Activated T-helper 17 cell treated with anti-CD3 and anti-CD28 coated beads, Interleukin-2, amount 50 U/mL, for 72 hours (primary cell): ENCODE results near the gene CDK5RAP3. TPM values are rescaled to one million over a fixed set of nuclear protein-coding genes. Genes with fewer than 3 reads are reported as not detected.
A peak's percentile ranks its signal among the peaks of the same experiment; 100 is the strongest.
"Not testable (repeated sequence)": the region's sequence is repeated elsewhere in the genome, so short reads cannot be mapped to it uniquely, and the experiment has no call there.

Source experiments
- ATAC-seq: fragments of 150-1000 bp; cut with Tn5 transposase; replicated peaks from 2 replicates; pipeline ENCODE4 v1.10.0; 2021; ENCODE audit warnings: mild to moderate bottlenecking, moderate library complexity
- H3K27ac Mint-ChIP-seq: one replicate; pipeline ENCODE4 v1.8.0; 2022; ENCODE audit warnings: mixed read lengths
- H3K27me3 Mint-ChIP-seq: one replicate; pipeline ENCODE4 v1.8.0; 2022; ENCODE audit warnings: mixed read lengths
- H3K36me3 Mint-ChIP-seq: one replicate; pipeline ENCODE4 v1.8.0; 2022; ENCODE audit warnings: low read depth, mild to moderate bottlenecking, mixed read lengths
- H3K4me1 Mint-ChIP-seq: one replicate; pipeline ENCODE4 v1.8.0; 2022; ENCODE audit warnings: mixed read lengths
- H3K4me3 Mint-ChIP-seq: one replicate; pipeline ENCODE4 v1.8.0; 2022; ENCODE audit warnings: mild to moderate bottlenecking, mixed read lengths
- H3K9me3 Mint-ChIP-seq: one replicate; pipeline ENCODE4 v1.8.0; 2022; ENCODE audit warnings: mixed read lengths
- total RNA-seq, 2 donors: library from RNA; stranded (reverse); gene quantifications; one replicate each; pipeline ENCODE4 v1.2.3, GENCODE V29; 2022

The CDK5RAP3 gene
- total RNA-seq, 2 donors from 2014 or later: 139 to 216 TPM

GRCh38 chr17:48010193-48010592 is 39.3 kb downstream of the CDK5RAP3 start:
- no peaks in the 10 kb centered on the region for H3K36me3 Mint-ChIP-seq
- no peak for ATAC-seq
- peaks cover 41% of the 10 kb centered on the region for H3K27me3 Mint-ChIP-seq
- H3K4me3 Mint-ChIP-seq: no peak overlapping the region
- no peak overlapping the region for H3K27ac Mint-ChIP-seq
- H3K9me3 Mint-ChIP-seq: no peaks in the 10 kb centered on the region
- peaks cover 6% of the 10 kb centered on the region for H3K4me1 Mint-ChIP-seq

GRCh38 chr17:48011405-48012150 is 40.7 kb downstream of the CDK5RAP3 start:
- peak; percentile 72 for ATAC-seq
- H3K36me3 Mint-ChIP-seq: no peaks in the 10 kb centered on the region
- peaks cover 6% of the 10 kb centered on the region for H3K4me1 Mint-ChIP-seq
- H3K4me3 Mint-ChIP-seq: peak overlapping the region; percentile 59
- H3K9me3 Mint-ChIP-seq: no peaks in the 10 kb centered on the region
- no peak overlapping the region for H3K27ac Mint-ChIP-seq
- peaks cover 37% of the 10 kb centered on the region for H3K27me3 Mint-ChIP-seq

DNA sequence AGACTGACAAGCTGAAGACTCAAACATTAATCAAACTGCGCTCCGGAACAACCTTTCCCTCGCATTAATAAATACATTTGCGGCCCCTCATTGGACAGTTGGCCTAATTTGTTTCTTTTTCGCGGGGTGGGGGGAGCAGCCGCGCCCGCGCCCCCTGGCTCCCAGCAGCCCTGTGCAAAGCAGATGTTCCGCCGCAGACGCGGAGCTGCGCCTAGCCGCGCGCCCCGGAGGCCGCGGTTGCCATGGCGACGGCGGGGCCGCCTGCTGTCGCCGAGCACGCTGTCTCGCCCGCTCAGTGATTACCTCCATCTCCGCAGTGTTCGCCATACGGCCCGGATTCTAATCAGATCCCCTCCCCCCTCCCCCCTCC is 41.2 kb downstream of the CDK5RAP3 start:
- Mint-ChIP-seq H3K9me3 (no peaks in the 10 kb centered on the region), H3K36me3 (no peaks in the 10 kb centered on the region), H3K4me1 (peaks cover 6% of the 10 kb centered on the region), H3K4me3 (peak overlapping the region; percentile 59), H3K27ac (no peak overlapping the region), H3K27me3 (peaks cover 34% of the 10 kb centered on the region)
- ATAC-seq: peak; percentile 82

DNA sequence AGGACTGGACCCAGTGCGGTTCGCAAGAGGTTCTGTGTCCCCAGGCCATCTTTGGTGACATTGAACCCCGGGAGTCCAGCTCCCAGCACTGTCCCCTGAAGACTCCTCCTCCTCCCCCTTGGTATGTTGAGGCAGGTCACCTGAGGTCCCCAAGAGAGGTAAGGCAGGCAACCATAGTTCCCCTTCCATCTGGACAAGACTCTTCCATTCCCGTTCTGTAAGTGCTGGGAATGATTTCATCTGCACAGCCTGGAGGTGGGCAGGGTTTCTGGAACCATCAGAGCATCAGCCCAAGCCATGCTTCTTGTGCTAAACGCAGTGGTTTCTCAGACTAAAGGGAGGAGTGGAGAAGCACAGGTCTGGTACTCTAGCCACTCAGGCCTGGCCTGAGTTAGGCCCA is 41.7 kb downstream of the CDK5RAP3 start:
- Mint-ChIP-seq H3K27ac (no peak overlapping the region), H3K27me3 (peaks cover 31% of the 10 kb centered on the region), H3K4me1 (peaks cover 9% of the 10 kb centered on the region), H3K4me3 (peak overlapping the region; percentile 59), H3K36me3 (no peaks in the 10 kb centered on the region), H3K9me3 (no peaks in the 10 kb centered on the region)
- ATAC-seq: no peak

DNA sequence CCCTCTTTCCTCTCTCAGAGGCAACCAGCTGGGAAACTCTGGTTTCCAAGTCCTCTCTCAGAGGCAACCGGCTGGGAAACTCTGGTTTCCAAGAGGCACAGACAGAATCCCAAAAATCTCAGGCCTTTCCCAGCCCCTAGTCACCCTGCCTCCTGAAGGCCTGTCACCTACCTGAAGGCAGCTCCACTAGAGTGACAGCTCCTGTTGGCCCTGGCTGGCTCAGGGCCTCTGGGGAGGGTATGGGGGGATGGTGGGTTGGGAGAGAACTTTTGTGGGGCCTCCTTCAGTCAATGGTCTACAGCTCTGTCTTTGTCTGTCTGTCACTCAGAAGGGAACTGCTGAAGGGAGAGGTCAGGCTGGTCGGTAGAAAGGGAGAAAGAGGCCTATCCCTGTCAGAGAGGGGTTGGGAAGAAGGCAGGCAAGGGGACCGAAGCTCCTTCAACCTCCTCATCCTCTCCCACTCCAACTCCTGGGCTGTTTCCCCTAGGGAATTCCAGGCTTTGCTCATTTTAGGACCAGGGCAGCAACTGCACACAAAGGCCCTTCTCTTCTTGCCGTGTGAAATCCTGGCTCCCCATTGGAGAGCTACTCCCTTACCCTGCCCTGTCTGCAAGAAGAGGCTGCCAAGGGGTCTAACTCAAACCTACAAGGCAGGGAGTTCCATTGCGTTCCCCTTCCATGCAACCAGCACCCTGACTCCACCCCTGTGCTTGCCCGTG is 43.1 kb downstream of the CDK5RAP3 start:
- Mint-ChIP-seq H3K27ac (no peak overlapping the region), H3K27me3 (peaks cover 26% of the 10 kb centered on the region)

DNA sequence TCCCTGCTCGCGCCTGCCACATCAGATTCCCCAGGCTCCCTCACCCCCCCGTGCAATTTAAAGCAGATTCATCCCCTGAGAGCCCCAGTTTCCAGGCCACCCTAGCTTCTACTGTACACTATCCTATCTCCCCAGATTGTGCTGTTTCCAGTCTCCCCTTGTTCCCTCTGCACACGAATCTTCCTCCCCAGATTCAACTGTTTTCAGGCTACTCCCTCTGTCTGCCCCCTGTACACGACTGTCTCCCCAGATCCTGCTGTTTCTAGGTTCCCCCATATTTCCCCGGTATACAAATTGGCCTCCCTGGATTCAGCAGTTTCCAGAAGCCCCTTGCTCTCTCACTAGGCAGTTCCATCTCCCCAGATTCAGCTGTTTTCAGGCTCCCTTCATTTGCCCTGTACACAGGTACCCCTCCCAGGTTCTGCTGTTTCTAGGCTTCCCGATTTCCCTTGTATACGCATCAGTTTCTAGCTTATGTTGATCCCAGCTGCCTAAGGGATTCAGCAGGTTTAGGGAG is 43.7 kb downstream of the CDK5RAP3 start:
- Mint-ChIP-seq H3K36me3 (no peaks in the 10 kb centered on the region), H3K9me3 (no peaks in the 10 kb centered on the region), H3K27me3 (peaks cover 23% of the 10 kb centered on the region), H3K27ac (no peak overlapping the region), H3K4me3 (no peak overlapping the region), H3K4me1 (peaks cover 11% of the 10 kb centered on the region)
- ATAC-seq: no peak

More for the DNA sequence above, 43.1 kb downstream of the CDK5RAP3 start:
- no peaks in the 10 kb centered on the region for H3K36me3 Mint-ChIP-seq
- no peak overlapping the region for H3K4me3 Mint-ChIP-seq
- H3K9me3 Mint-ChIP-seq: no peaks in the 10 kb centered on the region
- ATAC-seq: no peak
- H3K4me1 Mint-ChIP-seq: peaks cover 11% of the 10 kb centered on the region

- H3K4me1 Mint-ChIP-seq: peaks cover 10% of the 10 kb centered on the region
- no peak for ATAC-seq
- H3K27ac Mint-ChIP-seq: no peak overlapping the region
- H3K36me3 Mint-ChIP-seq: no peaks in the 10 kb centered on the region
- no peak overlapping the region for H3K4me3 Mint-ChIP-seq
- no peaks in the 10 kb centered on the region for H3K9me3 Mint-ChIP-seq
- H3K27me3 Mint-ChIP-seq: peaks cover 17% of the 10 kb centered on the region
These were observed 45.2 kb downstream of the CDK5RAP3 start for GRCh38 chr17:48016112-48016511.

DNA sequence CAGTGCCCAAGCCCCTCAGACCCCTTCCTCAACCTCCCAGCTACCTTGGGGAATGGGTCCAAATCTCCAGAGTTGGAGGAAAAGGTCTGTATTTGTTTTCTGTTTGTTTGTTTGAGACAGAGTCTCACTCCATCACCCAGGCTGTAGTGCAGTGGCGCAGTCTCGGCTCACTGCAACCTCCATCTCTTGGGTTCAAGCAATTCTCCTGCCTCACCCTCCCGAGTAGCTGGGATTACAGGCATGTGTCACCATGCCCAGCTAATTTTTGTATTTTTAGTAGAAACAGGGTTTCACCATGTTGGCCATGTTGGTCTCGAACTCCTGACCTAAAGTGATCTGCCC is 46.9 kb downstream of the CDK5RAP3 start:
- H3K4me3 Mint-ChIP-seq: peak overlapping the region; percentile 33
- H3K4me1 Mint-ChIP-seq, ATAC-seq, H3K27ac Mint-ChIP-seq, H3K36me3 Mint-ChIP-seq, H3K9me3 Mint-ChIP-seq: not testable (repeated sequence)
- peaks cover 12% of the 10 kb centered on the region for H3K27me3 Mint-ChIP-seq

DNA sequence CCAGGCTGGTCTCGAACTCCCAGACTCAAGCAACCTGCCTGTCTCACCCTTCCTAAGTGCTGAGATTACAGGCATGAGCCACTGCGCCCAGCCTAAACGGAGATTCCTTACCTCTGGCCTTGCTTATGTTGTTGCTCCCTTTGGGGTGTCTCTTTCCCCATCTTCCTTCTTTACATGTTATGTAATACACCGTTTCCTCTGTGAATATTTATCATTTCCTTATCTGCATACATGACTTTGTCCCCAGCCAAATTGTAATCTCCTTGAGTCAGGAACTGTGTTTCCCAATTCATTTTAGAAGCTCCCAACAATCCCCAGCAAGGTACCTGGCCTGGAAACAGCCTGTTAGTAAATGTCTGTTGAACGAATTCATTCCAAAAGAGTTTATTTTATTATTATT is 51.0 kb downstream of the CDK5RAP3 start:
- Mint-ChIP-seq H3K36me3 (peaks cover 5% of the 10 kb centered on the region), H3K27me3 (peaks cover 4% of the 10 kb centered on the region), H3K9me3 (no peaks in the 10 kb centered on the region), H3K4me1 (peaks cover 16% of the 10 kb centered on the region), H3K27ac (no peak overlapping the region), H3K4me3 (no peak overlapping the region)
- ATAC-seq: no peak

- H3K27ac Mint-ChIP-seq: no peak overlapping the region
- no peaks in the 10 kb centered on the region for H3K9me3 Mint-ChIP-seq
- ATAC-seq: no peak
- peak overlapping the region; percentile 93 for H3K4me3 Mint-ChIP-seq
- H3K27me3 Mint-ChIP-seq: peaks cover 4% of the 10 kb centered on the region
- H3K4me1 Mint-ChIP-seq: peaks cover 11% of the 10 kb centered on the region
- H3K36me3 Mint-ChIP-seq: peaks cover 5% of the 10 kb centered on the region
These were observed 52.0 kb downstream of the CDK5RAP3 start for GRCh38 chr17:48022901-48023300.

DNA sequence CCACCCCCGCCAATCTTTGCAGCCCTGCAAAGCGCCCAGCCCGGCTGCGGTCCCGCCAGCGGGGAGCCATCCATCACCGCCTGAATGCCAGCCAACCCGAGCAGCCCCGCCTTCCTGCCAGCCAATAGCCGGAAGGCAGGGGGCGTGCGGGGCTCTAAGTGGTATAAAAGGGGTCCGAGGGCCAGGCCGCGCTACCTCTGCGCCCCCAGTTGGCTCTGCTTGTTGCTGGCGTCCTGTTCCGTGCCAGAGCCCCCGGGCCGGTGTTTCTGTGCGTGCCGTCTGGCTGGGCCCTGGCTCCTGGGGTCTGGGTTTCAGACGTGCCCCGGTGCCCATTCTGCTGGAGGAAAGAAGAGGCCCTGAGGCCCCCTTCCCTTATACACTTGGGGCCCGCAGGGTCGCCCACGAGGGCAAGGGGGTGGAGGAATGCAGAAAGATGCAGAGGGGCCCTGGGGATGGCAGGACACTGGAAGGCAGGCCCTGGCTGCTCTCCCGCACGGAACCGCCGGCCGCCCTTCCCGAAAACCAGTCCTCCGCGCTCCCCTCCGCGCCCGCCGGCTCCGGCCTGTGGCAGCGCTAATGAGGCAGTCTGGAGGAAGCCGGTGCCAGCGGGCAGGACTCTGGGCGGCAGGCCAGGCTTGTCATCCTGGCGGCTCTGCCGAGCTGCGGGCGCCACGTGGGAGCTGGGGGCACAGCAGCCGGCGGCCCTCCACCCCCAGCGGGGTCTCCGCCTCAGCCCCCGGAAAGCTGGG is 52.7 kb downstream of the CDK5RAP3 start:
- Mint-ChIP-seq H3K27ac (no peak overlapping the region), H3K9me3 (no peaks in the 10 kb centered on the region), H3K27me3 (peaks cover 8% of the 10 kb centered on the region), H3K4me3 (peak overlapping the region; percentile 93), H3K4me1 (peaks cover 11% of the 10 kb centered on the region), H3K36me3 (peaks cover 5% of the 10 kb centered on the region)
- peak; percentile 17 for ATAC-seq

DNA sequence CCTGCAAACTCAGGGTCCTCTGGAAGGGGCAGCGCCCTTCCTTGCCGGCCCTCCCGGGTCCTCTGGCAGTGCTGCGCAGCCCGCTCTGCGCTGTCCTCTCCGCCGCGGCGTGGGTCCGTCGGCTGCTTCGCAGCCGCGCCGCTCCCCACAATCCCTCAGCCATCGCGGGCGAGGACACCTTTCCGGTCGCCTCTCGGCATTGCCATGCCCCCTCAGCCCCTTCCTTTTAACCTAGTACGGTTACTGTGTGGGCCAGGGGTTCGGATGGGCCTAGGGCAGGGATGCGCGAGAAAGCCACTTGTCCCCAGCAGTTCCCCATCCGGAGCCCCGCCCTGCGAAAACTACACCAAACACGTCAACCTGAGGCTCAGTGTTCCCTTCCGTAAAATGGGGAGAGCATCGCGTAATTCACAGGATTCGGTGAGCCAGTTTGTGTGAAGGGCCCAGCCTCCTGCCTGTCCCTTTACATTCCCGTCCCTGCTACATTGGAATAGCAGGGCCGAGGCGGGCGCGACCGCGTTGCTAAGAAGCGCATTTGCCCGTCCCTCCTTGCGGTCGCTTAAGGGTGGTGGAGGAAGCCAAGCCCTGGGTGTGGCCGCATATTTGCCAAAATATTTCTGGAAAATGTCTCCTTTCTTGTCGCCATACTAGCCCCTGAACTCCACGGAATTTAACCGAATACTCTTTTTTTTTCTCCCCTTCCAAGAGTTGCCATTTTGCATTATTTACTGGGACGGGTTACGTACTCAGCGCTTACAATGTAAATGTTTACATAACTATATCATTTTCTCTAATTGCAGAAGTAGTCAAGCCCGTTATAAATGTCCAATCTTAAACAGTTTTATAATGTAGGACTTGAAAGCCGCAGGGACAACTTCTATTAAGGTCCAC is 53.5 kb downstream of the CDK5RAP3 start:
- ATAC-seq: peak; percentile 31
- peaks cover 5% of the 10 kb centered on the region for H3K36me3 Mint-ChIP-seq
- peaks cover 9% of the 10 kb centered on the region for H3K27me3 Mint-ChIP-seq
- H3K4me1 Mint-ChIP-seq: peaks cover 11% of the 10 kb centered on the region
- peak overlapping the region; percentile 93 for H3K4me3 Mint-ChIP-seq
- H3K9me3 Mint-ChIP-seq: no peaks in the 10 kb centered on the region
- peak overlapping the region; percentile 81 for H3K27ac Mint-ChIP-seq

- H3K4me3 Mint-ChIP-seq: peak overlapping the region; percentile 93
- peaks cover 5% of the 10 kb centered on the region for H3K36me3 Mint-ChIP-seq
- peaks cover 11% of the 10 kb centered on the region for H3K4me1 Mint-ChIP-seq
- H3K27ac Mint-ChIP-seq: peak overlapping the region; percentile 81
- ATAC-seq: peak; percentile 94
- H3K9me3 Mint-ChIP-seq: no peaks in the 10 kb centered on the region
- H3K27me3 Mint-ChIP-seq: peaks cover 9% of the 10 kb centered on the region
These were observed 54.4 kb downstream of the CDK5RAP3 start for GRCh38 chr17:48025040-48025903.
